Activated effector memory CD4-positive, alpha-beta T cell treated with anti-CD3 and anti-CD28 coated beads, Interleukin-2, amount 50 U/mL, for 16 hours (primary cell): Measurements from ENCODE around the gene GOLGA6L2.
A peak's percentile ranks its signal among the peaks of the same experiment; 100 is the strongest.
"Not testable (repeated sequence)": the region's sequence is repeated elsewhere in the genome, so short reads cannot be mapped to it uniquely, and the experiment has no call there.

ENCODE experiments used
- DNase-seq: peaks from one replicate; pipeline ENCODE4 v3.0.0-alpha.2; 2020

GOLGA6L2 gene

DNA sequence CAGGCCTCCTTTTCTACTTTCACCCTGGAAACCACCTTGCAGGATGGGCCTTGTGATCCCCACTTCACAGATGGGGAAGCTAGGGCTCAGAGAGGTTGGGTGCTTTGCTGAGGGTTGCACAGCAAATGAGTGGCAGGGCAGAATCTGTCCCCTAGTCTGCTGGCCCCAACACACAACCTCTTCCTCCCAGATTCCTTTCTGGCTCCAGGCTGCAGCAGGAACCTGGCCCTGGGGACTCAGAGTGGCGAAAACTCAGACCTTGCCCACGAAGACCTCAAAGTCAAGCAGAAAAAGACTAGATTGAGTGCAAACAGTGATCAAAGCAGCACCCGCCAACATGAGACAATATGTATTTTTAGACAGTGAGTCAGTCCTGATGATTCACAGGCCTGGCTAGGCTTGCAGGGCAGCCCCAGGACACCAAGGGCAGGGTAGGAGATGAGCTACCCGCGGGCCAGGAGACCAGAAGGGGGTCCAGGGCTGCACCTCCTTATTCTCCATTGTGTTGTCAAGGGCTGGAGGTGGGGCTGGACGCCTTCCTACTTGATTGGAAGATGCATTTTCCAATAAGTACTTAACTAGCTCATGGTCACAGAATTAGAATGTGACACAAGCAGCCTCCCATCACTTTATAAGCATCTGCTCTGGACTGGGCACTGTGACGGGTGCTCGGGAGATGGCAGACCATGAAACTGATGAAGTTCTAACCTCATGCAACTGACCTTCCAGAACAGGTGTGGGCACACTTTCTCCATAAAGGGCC lies 23.9 kb downstream of the GOLGA6L2 start:
- peak; percentile 50 for DNase-seq

DNA sequence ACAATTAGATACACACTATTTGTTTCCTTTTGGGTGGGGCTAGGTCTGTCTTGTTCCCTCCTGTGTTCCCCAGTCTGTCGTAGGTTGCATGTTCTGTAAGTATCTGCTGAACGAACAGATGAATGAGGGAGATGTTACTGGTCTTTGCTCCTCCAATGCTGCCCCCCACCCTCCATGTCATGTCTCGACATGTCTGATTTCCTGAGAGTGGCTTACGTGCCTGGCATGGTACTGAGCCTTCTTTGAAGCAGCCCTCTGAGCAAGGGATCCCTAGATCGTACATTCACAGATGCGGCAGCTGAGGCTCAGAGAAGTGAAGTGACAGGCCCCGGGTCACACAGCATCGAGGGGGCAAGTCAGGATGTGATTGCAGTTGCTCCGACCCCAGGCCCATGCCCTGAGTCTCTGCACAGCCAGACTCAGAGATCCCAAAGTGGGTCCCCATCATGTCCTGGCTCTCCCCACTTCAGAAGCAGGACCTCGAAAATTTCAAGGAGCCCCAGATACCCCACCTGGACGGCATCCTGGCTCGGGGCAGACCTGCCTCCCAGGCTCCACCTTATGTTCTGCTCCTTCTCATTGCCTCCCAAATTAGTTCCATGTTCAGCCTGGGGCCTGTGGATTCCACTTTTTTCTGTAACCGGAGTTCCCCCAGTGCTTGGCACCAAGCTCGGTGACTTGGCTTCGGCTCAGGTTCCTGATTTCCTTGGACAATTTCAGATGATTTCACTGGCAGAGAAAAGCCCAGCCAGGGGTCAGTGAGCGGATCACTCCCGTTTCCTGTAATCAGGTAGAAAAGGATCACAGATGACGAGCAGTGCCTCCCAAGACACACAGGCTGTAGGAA lies 24.7 kb downstream of the GOLGA6L2 start:
- DNase-seq, result peak; percentile 41

DNA sequence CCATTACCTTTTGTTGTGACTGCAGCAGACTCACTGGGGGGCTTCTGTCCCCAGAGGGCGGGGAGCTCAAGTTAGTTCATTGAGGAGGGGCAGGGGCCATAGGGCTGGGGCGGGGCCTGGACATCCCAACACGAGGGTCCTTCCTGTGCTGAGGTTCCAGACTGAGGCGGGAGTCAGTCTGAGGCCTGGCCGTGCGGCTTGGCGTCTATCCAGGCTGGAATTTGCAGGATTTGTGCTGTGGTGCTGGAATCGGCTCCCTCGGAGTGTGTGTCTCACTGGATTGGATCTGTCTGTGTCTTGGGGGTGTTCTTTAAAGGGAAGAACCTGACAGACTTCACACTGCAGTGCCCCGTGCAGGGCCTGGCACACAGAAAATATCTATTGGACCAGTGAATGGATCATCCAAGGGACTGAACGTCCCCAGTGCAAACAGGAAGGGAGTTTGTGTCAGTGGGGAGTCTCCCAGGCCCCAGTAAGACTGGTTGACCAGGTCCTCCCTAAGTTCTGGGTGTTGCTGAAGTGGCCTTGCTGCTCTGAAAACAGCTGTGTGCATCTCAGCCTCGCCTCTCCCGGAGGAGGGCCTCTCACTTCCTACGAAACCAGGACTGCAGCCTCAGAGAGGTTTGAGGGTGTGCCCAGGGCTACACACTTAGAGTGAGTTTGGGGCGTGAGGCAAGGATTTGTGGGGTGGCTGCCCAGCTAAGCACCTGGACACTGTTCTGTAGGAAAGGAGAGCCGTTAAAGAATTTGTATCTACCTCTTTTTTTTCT lies 26.1 kb downstream of the GOLGA6L2 start:
- DNase-seq, result peak; percentile 57

DNA sequence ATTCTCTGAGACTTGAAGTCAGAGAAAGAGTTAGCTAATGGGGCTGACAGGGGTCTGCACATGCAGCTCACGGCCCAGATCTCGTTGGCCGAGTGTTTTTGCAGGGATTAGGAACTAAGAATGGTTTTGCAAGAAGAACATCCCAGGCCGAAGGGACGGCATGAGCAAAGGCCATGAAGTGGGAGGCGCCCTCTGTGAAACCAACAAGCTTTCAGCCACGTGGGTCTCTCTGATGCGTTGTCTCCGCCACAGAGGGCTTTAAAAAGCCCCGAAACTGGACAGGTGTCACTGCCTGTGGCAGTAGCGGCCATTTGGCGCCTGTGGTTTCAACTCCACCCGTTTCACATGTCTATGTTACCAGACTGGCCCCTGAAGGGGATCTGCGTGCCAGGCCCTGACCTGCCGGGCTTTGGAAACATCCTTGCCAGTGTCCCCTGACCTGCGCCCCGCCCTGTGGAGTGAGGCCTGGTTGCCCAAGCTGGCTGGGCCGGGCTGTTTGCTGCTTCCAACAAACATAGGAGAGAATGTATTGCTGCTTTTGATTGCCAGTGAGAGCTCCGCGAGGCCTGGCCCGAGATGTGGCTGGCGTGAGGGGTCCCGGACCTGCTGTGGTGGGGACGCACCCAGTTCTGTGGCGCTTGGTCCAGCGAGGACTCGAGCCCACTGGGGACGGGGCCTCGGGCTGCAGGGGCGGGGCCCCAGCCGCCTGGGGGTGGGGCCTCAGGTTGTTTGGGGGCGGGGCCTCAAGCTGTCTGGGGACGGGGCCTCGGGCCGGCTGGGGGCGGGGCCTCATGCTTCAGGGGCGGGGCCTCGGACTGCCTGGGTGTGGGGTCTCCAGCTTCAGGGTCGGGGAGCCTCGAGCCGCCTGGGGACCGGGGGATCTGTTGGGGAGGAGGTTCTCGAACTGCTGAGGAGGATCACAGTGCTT lies 30.4 kb downstream of the GOLGA6L2 start:
- DNase-seq, result no peak

DNA sequence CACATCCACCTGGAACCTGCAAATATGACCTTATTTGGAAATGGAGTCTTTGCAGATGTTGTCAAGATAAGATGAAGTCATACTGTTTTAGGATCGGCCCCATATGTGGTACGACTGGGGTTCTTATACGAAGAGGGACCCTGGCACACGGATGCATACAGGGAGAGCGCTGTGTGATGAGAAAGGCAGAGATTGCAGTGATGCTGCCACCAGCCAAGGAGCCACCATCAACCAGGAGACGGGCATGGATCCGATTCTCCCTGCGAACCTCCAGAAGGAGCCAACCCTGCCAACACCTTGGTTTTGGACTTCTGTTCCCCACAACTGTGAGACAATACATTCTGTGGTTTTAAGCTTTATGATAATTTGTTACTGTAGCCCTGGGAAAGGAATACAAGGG lies 31.2 kb downstream of the GOLGA6L2 start:
- not testable (repeated sequence) for DNase-seq

DNA sequence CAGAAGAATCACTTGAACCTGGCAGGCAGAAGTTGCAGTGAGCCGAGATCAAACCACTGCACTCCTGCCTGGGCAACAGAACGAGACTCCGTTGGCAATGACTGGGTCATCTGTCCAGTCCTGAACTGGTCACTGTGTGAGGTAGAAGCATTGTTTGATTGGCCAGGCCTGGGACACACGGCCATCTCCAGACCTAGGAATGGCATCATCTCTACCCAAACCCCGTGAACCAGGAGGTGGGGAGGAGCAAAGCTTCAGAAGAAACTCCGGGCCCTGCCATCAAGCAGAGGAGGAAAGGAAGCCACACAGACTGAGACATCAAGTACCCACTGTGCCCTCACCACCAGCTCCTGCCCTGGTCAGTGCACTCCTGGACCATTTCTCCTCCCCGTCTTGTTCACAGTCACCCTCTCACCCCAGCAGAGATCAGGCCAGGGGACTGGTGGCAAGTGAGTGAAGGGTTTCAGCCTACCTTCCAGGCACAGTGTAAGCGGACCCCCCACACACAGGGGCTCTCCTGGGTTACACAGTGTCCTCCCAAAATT lies 31.6 kb downstream of the GOLGA6L2 start:
- DNase-seq, result peak; percentile 17

DNA sequence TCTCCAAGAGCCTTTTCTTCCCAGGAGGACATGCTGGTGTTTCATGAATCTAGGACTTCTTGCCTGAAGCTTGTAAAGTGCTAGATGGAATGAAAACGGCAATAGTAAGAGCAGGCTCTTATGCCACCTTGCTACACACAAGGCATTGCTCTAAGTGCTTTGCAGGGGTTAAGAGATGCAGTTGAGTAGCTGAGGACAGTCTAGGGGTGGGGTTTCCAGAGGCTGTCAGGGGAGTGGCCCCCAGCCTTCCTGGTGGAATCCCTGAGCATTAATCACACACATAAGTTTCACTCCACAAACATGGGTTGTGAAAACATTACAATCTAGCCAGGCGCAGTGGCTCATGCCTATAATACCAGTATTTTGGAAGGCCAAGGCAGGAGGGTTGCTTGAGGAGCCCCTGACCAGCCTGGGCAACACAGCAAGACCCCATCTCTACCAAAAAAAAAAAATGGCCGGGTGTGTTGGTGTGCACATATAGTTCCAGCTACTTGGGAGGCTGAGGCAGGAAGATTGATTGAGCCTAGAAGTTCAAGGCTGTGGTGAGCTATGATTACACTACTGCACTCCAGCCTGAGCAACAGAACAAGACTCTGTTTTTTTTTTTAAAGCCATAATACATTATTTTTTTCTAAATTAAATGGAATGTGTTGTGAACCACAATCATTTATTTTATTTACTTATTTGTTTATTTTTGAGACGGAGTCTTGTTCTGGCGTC lies 34.0 kb downstream of the GOLGA6L2 start:
- DNase-seq, result not testable (repeated sequence)

DNA sequence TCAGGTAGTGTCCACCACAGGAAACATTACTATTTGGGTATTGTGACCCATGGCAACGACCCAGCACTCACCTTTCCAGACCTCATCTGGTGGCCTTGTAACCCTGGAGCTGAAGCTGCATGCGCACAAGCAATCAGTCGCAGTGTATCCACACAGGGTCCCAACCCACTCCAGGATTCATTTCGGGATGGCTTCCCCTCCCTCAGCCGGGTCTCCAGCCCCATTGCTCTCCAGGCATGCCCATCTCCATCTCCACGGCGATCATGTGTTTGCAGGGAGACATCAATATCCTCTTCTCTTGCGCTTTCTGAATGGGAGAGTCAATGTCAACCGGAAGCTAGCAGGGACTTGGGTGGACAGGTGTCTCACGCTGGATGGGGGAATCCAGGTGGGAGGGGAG lies 35.2 kb downstream of the GOLGA6L2 start:
- DNase-seq, result peak; percentile 9

DNA sequence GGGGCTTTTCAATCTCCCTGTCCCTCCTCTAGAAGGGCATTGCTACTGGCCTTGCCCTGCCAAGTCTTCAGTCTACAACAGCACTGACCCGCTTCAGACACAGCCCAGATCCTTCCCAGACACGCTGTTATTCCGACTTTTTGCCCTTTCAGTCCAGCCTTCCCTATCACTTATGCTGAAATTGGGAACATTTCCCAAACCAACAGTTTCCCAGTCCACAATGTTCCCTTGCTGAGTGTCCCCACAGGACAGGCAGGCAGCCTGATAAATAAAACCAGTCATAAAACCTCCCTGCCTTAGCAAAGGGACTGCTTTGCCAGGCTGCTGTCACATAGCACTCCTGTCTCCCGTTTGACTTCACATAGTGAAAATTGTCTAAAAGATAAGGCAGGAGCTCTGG lies 43.5 kb downstream of the GOLGA6L2 start:
- no peak for DNase-seq

DNA sequence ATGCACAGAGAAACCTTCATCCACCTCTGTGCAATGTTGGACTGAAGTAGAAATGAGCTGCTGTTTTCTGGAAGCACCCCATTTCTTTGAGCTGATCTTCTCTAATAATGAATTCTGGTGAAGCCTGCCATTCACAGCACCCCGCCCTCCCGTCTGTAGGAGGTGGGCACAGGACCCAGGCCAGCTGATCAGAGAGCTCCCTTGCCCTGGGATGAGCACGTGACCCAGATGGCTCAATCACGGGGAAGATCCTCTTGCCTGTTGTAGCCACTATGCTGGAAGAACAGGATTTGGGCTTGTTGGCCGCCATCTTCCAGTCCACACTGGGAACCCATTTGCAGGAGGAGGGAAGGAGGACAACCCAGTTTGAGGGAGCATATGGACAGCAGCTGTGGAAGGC lies 44.5 kb downstream of the GOLGA6L2 start:
- DNase-seq, result no peak

DNA sequence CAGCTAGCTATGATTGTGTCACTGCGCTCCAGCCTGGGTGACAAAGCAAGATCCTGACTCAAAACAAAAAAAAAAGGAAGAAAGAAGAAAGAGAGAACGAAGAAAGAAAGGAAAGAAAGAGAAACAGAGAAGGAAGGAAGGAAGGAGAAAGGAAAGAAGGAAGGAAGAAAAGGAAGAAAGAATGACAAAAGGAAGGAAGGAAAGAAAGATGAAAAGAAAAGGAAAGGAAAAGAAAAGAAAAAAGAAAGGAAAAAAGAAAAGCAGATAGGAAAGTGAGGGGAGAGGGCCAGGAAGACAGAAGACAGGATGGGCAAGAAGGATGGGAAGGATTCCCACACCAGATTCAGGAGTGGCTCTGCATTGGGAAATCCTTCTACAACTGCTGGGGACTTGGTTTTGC lies 44.9 kb downstream of the GOLGA6L2 start:
- DNase-seq, result no peak

DNA sequence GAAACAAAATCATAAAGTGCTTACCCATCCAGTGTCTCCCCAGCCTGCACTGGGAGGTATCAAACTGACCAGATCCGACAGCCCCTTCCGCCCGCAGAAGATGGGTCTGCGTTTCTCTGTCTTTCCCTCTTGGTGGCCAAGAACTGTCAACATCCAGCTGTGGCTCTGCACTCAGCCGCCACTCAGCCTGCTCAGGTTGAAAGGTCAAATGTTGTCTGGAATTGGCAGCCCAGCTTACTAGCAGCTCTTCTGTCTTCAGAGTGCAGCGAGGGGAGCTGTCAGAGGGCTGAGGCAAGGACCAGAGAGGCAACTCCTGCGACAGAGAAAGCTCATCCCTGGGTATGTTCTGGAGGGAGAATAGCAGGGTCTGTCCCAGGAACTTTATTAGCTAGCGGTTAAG lies 45.4 kb downstream of the GOLGA6L2 start:
- DNase-seq, result no peak

DNA sequence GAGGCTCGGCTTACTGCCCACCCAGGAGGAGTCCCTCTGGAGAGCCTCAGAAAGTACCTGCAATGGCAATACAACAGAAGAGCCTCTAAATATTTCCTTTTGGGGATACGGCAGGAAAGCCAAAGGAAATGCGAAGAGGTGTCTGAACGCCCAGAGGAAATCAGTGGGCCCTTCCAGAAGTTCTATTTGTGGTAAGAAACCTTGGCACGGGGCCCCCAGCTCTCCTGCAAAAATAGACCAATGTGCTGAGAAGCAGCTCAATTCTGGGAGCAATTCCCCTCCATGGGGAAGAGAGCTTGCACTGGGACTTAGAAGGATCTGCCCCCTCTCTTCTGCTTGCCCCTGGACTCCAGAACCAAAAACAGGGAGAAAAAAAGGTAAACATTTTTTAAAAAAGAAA lies 47.8 kb downstream of the GOLGA6L2 start:
- not testable (repeated sequence) for DNase-seq

DNA sequence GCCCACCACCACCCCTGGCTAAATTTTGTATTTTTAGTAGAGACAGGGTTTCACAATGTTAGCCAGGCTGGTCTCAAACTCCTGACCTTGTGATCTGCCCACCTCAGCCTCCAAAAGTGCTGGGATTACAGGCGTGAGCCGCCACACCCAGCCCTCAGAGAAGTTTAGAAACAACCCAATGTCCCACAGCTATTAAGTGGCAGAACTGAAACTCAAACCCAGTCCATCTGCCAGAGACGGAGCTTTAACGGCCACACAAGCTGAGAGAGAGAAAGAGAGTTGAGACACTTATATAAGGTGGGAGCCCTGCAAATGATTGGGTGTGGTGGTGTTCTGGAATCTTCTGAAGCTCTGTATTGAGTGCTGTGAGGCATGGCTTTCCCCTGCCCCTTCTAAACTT lies 48.7 kb downstream of the GOLGA6L2 start:
- not testable (repeated sequence) for DNase-seq

DNA sequence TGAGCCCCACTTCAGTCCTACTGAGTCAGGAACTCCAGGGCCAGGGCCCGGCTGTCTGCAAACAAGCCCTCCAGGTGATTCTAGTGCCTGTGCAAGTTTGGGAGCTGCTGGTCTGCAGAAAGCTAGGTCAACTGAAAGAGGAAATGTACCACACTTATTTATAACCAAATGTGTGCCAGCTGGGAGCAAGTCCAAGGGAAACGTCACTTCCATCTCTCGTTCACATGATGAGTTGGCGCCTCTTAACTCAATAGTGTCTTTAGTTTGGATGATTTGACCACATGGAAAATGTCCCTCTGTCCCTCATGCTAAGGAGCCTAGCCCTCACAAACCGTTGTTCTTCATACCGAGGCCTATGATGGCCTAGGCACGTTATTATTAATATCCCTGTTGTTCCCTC lies 49.3 kb downstream of the GOLGA6L2 start:
- no peak for DNase-seq

DNA sequence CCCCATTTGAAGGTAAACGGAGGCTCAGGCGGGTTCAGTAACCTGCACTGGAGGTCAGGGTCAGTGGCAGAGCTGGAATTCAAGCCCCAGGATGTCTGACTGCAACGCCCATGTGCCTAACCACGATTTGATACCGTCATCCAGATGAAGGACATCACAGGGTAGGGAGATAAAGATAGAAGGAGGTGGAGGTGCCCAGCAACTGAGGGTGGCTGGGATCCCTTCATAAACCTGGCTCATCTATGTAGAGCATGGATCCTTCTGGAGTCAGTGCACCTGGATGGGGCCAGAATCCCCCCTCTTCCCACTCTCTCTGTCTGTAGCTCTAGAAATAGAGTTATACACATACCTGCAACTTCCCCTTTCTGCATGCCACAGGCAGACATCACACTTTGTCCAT lies 51.2 kb downstream of the GOLGA6L2 start:
- DNase-seq, result no peak

DNA sequence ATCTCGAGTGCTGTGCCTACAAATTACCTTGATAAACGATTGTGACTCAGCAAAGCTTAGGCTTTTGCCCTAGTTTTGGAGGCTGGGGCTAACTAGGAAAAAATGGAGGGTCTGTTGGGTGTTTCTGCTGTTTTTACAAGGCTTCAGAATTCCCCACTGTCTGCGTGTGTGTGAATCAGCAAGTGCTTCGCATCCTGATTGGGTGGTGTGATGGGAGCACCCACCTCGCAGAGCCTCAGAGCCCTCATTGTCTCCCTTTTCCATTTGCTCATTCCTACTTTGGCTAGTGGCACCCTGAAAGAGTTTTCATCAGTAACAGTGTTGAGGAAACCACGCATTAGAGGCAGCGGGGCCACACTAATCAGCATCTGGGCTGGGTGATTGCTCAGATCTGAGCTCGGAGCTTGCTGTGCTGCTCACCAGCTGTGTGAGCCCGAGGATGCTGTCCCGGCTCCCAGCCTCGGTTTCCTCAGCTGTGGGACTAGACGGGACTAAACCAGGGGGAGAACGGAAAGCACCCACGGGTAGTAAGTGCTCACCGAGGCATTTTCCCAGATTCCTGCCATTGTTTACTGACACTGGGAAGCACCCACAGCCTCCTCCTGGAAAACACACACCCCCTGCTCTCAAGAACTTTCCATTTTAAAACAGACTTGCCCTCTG lies 51.9 kb downstream of the GOLGA6L2 start:
- no peak for DNase-seq
